NK-92 (cell line): Measurements from ENCODE around the gene ALDOB.

Experiments
- DNase-seq: peaks from one replicate; lab custom pipeline; 2025; ENCODE audit not compliant: unreplicated experiment; lab: John Stamatoyannopoulos, UW

Gene ALDOB

DNA sequence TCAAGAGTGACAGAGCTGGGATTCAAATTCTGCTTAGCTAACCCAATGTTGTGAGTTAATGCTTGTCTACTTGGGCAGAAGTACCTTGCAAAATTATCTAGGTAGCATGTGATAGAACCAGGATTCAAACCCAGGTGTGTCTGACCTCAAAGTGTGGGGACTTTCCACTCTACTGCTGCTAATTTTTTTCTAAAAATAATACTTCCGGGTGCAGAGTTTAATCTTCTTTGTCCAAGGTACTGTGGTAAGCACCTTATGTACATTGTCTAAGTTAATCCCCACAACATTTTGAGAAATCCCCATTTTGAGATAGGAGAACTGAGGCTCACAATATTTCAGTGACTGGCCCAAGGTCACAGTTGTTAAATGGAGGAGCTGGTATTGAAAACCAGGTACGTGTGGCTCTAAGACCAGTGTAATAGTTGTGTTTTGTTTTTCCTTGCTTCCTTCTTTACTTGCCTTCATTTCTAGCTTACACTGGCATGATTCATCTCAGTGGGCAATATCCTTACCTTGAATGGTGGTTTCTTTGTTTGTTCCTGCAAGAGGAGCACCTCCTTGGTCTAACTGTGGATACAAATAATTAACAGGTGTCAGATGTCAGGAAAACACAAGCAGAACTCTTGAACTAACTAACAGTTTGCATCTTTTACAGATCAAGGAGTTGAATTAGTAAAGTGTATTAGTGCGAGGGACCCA is 7.5 kb downstream of the ALDOB start:
- no peak for DNase-seq

DNA sequence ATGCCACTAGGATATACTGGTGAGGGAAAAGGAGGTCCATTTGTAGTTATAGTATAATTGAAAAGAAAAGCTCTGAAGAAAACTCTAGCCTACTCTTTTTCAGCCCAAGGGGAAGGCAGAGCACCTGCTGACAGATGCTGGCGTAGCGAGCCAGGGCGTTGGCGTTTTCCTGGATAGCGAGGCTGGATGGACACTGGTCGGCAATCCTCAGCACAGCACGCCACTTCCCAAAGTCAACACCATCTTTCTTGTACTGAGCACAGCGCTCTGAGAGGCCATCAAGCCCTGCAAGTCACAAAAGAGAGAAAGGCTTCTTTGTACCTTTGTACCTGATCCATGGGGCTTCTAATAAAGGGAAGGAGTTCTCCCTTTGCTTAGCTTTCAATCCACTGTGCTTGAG is 8.2 kb downstream of the ALDOB start:
- no peak for DNase-seq

DNA sequence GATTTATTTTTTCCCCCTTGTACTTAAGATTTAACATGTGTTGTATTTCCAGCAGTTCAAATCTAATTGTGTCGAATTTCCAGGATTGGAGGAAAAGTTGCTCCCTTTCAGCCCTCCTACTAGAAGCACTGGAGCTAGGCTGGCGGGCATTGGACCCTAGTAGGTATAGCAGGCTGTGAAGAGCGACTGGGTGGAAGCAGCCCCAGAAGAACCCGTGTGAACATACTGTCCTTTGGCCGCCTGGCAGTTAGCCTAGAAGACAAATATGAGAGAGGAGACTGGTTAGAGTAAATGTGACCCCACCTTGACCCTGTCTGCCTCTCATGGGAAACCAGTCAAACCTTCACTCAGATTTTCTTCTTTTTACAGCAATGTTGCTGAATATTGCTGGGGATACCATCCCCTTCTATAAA is 13.9 kb downstream of the ALDOB start:
- no peak for DNase-seq

DNA sequence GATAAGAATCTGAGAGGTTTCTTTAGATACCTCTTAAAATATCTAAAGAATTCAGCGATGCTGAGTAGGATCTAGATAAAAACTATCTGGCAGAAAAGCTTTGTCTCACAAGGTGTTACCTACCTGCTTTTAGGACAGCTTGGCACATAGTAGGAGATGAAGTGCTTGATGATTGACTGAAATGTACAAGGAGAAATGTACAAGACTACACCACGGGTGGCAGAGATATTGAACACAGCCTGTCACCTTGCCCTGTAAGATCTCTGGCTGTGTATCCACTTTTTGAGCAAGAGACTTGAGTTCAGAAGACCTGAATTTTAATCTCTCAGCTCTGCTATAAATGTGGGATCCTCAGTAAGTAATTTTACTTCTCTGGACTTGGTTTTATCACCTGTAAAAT is 15.7 kb downstream of the ALDOB start:
- no peak for DNase-seq

DNA sequence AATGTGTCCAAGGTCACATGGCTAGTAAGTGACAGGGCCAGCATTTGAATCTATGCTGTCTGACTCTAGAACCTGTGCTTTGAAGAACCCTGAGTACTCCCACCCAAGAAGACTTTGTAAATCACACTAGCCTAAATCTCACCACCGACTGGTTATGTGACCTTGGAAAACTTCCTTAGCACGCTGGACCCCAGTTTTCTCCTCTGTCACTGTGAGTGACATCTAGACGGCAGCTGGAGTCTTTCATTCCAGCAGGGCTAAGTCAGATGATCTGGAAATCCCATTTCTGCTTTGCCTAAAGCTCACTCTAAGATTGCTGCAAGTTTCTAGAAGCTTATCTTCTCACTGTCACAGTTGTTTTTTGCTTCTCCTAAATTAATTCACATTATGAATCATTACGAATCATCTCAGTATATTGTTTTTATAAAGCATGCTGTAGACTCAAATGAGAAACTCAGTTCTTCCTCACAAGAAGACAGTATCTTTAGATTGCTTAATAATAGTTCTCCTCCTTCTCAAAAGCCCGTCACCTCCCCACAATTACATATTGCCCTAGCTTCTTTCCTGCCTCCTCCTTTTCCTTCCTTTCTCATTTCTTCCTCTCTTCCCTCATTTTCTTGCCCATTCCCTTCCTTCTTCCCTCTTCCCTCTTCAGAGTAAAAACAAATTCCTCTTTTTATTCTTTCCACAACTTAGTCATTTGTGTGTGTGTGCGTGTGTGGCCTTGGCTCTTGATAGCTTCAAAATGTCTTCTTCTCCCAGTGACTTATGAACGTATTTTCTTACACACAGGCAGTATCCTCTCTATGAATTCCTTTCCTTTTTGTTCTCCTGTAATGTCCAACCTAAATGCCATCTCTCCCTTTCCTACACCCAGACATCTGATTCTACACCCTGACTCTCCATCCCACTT is 16.8 kb downstream of the ALDOB start:
- no peak for DNase-seq

DNA sequence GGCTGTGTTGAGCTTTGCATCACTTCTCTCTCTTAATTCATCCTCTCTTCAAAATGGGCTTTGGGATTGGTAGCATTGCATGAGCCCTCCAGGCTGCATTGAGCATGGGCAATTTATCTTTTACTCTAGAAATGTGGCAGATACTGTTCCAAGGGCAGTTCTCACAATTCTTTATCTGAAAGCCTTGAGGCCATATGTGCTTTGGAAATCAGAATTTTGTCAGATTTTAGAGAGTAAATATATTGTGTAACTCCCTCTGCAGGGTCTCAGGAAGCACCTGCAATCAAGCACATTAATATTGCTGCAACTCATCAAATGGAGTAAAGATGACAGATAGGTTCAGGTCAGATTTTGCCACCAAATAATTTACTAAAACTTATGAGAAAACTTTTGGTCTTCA is 17.6 kb downstream of the ALDOB start:
- no peak for DNase-seq

DNA sequence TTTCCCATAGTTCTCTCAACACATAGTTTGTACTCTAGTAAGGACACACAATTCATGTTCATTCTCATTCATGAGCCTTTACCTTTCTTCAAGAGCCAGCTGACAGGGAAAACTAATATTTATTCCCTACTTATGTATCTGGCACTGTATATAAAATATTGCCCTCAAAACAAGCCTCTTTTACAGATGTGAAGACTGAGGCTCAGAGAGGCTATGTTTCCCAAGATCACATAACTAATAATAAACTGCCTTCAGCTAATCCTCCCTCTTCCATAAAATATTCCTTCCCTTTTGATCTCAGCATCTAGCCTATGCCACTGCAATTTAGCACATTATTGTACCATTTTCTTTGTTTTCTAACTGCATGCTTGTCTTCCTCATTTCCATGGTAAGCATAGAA is 18.2 kb downstream of the ALDOB start:
- no peak for DNase-seq

DNA sequence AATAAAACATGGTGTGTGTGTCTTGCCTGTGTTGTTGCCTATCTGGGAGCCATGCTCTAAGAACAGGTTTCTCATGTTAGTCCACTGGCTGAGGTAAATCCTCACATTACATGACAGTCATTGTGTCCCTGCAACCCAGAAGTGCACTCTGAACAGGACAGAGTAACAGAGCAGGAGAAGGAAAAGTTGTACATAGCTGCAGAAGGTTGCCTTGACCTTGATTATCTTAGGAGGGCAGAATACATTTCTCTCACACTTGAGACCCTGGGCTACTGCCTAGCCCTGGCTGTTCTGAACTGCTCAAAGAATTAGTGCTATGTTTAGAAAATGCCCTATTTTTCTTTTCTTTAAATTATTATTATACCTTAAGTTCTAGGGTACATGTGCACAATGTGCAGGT is 20.0 kb downstream of the ALDOB start:
- DNase-seq = no peak

DNA sequence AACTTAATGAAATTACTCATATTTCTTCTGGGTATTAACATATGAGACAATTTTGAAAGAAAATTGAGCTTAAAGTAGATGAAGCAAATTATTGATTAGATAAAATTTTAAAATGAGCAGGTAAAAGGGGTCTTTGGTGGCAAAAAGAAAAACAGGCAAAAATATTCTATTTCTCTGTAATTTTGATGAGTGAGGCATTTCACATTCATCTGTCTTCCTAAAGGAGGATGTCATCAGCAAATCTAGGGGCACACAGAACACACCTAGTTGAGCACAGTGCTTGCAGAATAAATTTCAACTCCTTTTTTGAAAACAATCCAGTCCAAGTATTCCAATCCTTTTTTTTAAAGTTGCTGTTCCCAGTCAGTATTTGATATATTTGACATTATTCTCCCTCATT is 20.7 kb downstream of the ALDOB start:
- DNase-seq = no peak

DNA sequence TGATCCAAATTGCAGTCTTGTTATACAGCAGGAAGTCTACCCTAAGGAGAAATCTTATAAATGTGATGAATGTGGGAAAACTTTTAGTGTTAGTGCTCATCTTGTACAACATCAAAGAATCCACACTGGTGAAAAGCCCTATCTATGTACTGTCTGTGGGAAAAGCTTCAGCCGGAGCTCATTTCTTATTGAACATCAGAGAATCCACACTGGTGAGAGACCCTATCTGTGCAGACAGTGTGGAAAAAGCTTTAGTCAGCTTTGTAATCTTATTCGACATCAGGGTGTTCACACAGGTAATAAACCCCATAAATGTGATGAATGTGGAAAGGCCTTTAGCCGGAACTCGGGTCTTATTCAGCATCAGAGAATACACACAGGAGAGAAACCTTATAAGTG is 26.5 kb downstream of the ALDOB start:
- DNase-seq = no peak

DNA sequence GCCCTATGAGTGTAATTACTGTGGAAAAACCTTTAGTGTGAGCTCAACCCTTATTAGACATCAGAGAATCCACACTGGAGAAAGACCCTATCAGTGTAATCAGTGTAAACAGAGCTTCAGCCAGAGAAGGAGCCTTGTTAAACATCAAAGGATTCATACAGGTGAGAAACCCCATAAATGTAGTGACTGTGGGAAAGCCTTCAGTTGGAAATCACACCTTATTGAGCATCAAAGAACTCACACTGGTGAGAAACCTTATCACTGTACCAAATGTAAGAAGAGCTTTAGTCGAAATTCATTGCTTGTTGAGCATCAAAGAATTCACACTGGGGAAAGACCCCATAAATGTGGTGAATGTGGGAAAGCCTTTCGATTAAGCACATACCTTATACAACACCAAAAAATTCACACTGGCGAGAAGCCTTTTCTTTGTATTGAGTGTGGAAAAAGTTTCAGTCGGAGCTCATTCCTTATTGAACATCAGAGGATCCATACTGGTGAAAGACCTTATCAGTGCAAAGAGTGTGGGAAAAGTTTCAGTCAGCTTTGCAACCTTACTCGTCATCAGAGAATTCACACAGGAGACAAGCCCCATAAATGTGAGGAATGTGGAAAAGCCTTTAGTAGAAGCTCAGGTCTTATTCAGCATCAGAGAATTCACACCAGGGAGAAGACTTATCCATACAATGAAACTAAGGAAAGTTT is 27.0 kb downstream of the ALDOB start:
- no peak for DNase-seq

DNA sequence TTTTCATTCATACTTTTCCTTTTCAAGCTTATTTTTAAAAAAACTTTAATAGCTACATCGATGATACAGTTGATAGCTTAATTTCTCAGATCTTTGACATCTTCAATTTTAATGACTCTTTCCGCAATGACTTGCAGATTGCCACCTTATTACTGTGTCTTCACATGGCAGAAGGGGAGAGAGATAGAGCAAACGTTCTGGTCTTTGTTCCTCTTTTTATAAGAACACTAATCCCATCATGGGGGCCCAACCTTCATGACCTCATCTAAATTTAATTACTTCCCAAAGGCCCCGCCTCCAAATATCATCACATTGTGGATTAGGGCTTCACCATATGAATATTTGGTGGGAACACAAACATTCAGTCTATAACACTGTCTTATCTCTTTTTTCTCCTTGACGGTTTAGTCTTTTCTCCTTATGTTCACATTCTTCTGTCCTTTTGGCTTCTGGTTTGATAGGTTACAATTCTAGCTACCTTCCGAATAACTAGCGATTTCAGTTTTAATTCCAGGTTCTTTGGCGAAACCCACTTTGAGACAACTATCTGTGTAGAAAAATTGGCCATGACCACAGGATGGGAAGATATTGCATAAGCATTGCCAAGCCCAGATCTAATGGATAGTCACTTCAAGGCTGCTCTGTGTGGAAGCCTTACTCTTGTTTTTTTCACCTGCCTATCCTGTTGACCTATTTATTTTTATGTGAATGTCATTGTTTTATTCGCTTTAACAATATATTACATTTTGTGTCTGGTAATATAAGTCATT is 31.9 kb downstream of the ALDOB start:
- DNase-seq = no peak

DNA sequence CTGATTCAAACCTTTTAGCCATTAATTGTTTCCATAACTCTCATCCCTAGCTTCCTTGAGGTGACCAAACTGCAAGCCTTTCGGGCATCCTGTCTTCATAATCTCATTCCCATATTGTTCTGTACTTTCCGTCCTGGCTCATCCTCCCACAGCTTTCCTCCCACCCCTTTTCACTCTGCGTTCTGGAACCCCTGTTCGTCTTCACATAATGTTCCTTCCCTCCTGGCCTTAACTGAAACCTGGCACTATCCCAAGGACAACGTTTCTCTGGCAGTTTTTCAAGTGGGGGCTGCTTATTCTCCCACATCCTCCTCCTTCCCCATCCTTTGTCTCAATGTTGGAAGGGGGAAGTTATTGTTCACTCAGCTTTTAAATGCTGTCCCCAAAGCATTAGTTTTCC is 35.5 kb downstream of the ALDOB start:
- DNase-seq = no peak

DNA sequence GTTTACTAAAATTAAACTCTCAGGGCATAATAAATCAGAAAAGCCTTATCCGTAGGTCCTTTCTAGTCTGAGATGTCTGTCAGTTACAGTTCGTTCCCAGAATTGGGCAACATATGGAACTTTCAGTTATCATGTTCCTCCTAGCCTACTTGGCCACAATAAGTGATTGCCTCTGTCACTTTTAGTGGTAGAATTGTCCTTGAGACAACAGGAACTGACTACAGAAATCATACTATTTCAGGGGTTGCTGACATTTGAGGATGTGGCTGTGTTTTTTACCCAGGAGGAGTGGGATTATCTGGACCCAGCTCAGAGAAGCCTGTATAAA is 36.0 kb downstream of the ALDOB start:
- DNase-seq = no peak

DNA sequence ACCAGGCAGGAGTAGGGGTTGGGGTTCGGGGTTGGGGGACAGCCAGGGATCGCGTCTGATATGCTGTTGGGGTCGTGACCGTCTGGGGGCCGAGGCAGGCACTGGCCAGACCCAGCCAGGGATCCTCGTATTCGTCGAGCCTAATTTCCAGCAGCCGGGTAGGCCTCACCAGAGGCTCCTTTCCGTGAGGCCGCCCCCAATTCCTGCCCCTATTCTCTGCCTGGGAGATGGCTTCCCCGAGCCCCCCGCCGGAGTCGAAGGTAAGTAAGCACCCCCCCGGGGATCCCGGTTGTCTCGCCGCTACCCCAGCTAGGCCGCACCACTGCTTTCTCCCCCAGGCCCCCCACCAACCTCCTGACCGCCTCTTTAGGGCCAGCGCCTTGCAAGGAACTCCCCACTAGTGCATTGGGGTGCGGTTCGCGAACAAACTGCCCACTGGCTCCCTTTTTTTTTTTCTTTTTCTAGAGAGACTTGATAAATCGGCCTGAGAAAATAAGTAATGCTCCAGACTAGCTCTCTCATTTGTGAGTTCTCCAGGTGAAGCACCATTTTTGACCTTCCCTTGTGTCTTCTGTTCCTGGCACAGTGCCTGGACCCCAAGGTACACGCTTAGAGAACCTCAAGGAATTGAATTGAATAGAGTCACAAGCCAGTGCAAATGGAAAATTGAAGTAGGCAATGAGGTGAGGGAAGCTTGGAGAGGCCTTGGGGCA is 36.5 kb downstream of the ALDOB start:
- no peak for DNase-seq

DNA sequence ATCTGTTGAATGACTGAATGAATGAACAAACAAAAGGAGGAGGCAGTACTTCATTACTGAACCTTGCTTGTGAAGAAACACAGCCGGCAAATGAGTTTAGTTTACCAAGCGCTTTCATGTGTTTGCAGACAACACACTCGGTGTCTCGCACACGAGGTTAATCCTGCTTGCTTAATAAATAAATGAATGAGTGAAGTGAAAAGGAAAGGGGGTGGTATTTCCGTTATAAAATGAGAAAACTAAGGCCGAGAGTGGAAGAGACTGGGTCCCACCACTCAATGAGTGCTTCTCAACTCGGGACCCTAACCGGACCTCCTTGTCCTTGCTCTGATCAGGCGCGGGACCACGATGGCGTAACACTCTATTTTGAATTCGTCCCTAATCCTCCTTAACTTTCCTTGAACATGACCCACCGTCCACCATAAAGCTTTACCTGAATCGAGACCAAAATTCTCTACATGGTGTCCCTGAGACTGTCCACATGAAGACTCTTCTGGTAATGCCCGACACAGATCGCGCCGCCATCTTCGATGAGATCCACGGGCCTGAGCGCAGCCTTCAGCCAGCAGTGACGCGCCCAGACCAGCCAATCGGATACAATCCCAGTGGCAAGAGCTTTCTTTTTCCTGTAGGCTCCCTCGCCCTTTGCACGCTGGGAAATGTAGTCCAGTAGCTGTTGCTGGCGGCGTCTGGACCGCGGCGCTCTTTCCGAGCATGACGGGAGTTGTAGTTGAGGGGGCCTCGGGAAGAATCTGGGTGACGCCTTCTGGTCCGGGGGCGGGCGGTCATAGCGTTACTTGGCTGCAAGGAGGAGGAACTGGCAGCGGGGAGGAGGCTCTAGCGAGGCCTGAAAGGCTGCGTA is 37.3 kb downstream of the ALDOB start, which contains the start of the genes MRPL50 and ZNF189:
TSS of gene MRPL50 (minus strand) at position 551 of the 862 bp plus-strand sequence. CDS start at position 525, 26 bp downstream.
TSS of gene ZNF189 (plus strand) at position 784 of the 862 bp plus-strand sequence. CDS start 306 bp downstream, outside the sequence.
- peak; percentile 83 for DNase-seq

DNA sequence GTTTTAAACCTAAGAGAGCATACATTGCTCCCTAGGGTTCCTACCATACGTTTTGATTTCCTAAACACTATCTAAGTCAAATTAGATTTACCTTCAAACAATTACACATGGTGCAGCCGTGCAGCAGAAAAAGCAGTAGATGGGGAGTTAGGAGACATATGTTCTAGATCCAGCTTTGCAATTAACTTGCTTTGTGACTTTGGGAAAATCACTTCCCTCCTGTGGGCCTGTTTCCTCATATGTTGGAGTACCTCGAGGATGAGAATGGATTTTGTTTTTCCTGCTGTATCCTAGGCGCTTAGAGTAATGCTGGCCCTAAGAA is 37.9 kb downstream of the ALDOB start:
- DNase-seq = no peak

DNA sequence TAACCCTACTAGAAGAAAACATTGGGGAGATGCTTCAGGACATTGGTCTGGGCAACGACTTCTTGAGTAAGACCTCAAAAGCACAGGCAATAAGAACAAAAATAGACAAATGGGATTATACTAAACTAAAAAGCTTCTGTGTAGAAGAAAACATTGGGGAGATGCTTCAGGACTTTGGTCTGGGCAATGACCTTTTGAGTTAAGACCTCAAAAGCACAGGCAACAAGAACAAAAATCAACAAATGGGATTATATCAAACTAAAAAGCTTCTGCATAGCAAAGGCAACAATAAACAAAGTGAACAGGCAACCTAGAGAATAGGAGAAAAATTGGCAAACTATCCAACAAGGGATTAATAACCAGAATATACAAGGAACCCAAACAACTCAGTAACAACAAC is 40.9 kb downstream of the ALDOB start:
- no peak for DNase-seq

DNA sequence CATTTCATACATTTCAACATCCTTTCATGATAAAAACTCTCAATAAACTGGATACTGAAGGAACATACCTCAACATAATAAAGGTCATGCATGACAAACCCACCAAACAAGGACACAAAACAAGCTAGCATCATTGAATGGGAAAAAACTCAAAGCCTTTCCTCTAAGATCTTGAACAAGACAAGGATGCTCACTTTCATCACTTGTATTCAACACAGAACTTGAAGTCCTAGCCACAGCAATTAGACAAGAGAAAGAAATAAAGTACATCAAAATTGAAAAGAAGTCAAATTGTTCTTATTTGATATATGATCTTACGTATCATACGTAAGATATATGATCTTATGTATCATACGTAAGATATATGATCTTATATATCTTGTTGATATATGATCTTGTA is 42.4 kb downstream of the ALDOB start:
- no peak for DNase-seq
